A549 (cell line): ENCODE results near the gene SMC5.

Experiments
- CHD4 ChIP-seq: fragments of 200-600 bp; sonication (generic); IDR thresholded peaks from 2 replicates; pipeline ENCODE4 v1.6.1; 2016; ENCODE audit warnings: antibody characterized with exemption, mild to moderate bottlenecking, borderline replicate concordance
- CTCF ChIP-seq: fragments of >200 bp; sonication (Bioruptor Twin); formaldehyde crosslinking; IDR thresholded peaks from 3 replicates; pipeline ENCODE4 v1.5.1; 2016
- ELK1 ChIP-seq: fragments of 150-350 bp; IDR thresholded peaks from 2 replicates; pipeline ENCODE4 v1.6.1; 2014; ENCODE audit warnings: low read depth, mild to moderate bottlenecking, low read length
- EP300 ChIP-seq, 2 experiments: fragments of >200 bp; sonication (Bioruptor Twin); formaldehyde crosslinking; IDR thresholded peaks; 2 replicates in 1 of 2; 3 replicates in 1 of 2; pipeline ENCODE4 v1.6.1; 2016 to 2017
- ESRRA ChIP-seq: fragments of 150-350 bp; IDR thresholded peaks from 2 replicates; pipeline ENCODE4 v1.6.1; 2014; ENCODE audit warnings: mild to moderate bottlenecking, low read length, borderline replicate concordance
- KDM1A ChIP-seq: fragments of 200-600 bp; sonication (generic); IDR thresholded peaks from 2 replicates; pipeline ENCODE4 v1.6.1; 2016; ENCODE audit warnings: low read depth, mild to moderate bottlenecking
- MAFK ChIP-seq: fragments of 450-650 bp; IDR thresholded peaks from 2 replicates; pipeline ENCODE4 v1.6.1; 2014; ENCODE audit not compliant: partially characterized antibody
- POLR2A ChIP-seq: IDR thresholded peaks from 2 replicates; pipeline ENCODE4 v1.6.1; 2012; ENCODE audit warnings: mild to moderate bottlenecking, low read length
- RAD21 ChIP-seq, 2 experiments: fragments of >200 bp in 1 of 2; sonication (Bioruptor Twin) in 1 of 2; formaldehyde crosslinking in 1 of 2; IDR thresholded peaks in 1 of 2; conservative IDR thresholded peaks in 1 of 2; 2 replicates in 1 of 2; 3 replicates in 1 of 2; pipeline ENCODE4 v1.6.1; 2012 to 2018; ENCODE audit warnings: inconsistent platforms in 1 of 2
- SMC3 ChIP-seq: fragments of >200 bp; sonication (Bioruptor Twin); formaldehyde crosslinking; IDR thresholded peaks from 3 replicates; pipeline ENCODE4 v1.6.1; 2018; ENCODE audit warnings: inconsistent platforms

GRCh38 chr9:70400107-70400892, 141.5 kb downstream of the SMC5 start:
- TF ChIP-seq CTCF (no peak), POLR2A (no peak), CHD4 (no peak), ELK1 (no peak), ESRRA (no peak), KDM1A (no peak), EP300 (IDR thresholded peaks at IDR 0.05) (no peak), RAD21 (conservative IDR thresholded peaks at IDR 0.05 in 1 of 2, IDR thresholded peaks at IDR 0.05 in 1 of 2) (no peak), SMC3 (no peak), MAFK (no peak)
